Measurements from ENCODE around the gene SLC30A7. TPM values are rescaled to one million over a fixed set of nuclear protein-coding genes. Genes with fewer than 3 reads are reported as not detected.
"Not testable (repeated sequence)": the region's sequence is repeated elsewhere in the genome, so short reads cannot be mapped to it uniquely, and the experiment has no call there.

Gene SLC30A7
- total and polyA plus RNA-seq, 4 donors: 6.0 to 38.9 (median 10.9) TPM

- H3K9me3 ChIP-seq (ENCODE audit: control insufficient read depth in 4 of 4, low read length in 3 of 4): no peaks in the 10 kb centered on the region
- no peak for DNase-seq (ENCODE audit: low spot score)
- no peak overlapping the region for H3K4me3 ChIP-seq (ENCODE audit: low read depth in 1 of 3, low read length in 3 of 3)
- H3K4me1 ChIP-seq (ENCODE audit: control insufficient read depth in 4 of 4, insufficient read depth in 4 of 4, low read length in 3 of 4): no peaks in the 10 kb centered on the region
- no peak overlapping the region for H3K9ac ChIP-seq (ENCODE audit: low read depth in 1 of 2, low read length in 2 of 2)
- H3K27me3 ChIP-seq (ENCODE audit: control insufficient read depth in 4 of 4, insufficient read depth in 4 of 4, low read length in 3 of 4): no peaks in the 10 kb centered on the region
- H3K27ac ChIP-seq (ENCODE audit: low read depth in 1 of 2, low read length in 2 of 2): no peak overlapping the region
- WGBS: 97% methylated on average over 1 of the region's 1 CpG
- H3K36me3 ChIP-seq (ENCODE audit: control insufficient read depth in 4 of 4, insufficient read depth in 3 of 4, low read depth in 1 of 4, low read length in 3 of 4): peaks cover 2 to 11% (median 3%) of the 10 kb centered on the region in 4 donors
- TF ChIP-seq REST (IDR thresholded peaks at IDR 0.05) (no peak), RAD21 (IDR thresholded peaks at IDR 0.05) (no peak), FOXA1 (IDR thresholded peaks at IDR 0.05) (no peak), YY1 (IDR thresholded peaks at IDR 0.05) (no peak), NR2F2 (IDR thresholded peaks at IDR 0.05) (no peak), SP1 (IDR thresholded peaks at IDR 0.05) (no peak), TAF1 (conservative IDR thresholded peaks at IDR 0.05) (no peak), CTCF (IDR thresholded peaks at IDR 0.05; ENCODE audit: low read depth, low read length, missing input control) (no peak), GABPA (IDR thresholded peaks at IDR 0.05 in 1 of 2, conservative IDR thresholded peaks at IDR 0.05 in 1 of 2) (no peak), JUND (IDR thresholded peaks at IDR 0.05) (no peak)
- TF ChIP-seq, protein P1, sequence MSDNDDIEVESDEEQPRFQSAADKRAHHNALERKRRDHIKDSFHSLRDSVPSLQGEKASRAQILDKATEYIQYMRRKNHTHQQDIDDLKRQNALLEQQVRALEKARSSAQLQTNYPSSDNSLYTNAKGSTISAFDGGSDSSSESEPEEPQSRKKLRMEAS (IDR thresholded peaks at IDR 0.05): no peak
- TF ChIP-seq, protein P2, sequence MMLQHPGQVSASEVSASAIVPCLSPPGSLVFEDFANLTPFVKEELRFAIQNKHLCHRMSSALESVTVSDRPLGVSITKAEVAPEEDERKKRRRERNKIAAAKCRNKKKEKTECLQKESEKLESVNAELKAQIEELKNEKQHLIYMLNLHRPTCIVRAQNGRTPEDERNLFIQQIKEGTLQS (IDR thresholded peaks at IDR 0.05): no peak
Observed at GRCh38 chr1:100943533-100943932, 47.6 kb downstream of the SLC30A7 start.

- H3K36me3 ChIP-seq (ENCODE audit: control insufficient read depth in 4 of 4, insufficient read depth in 3 of 4, low read depth in 1 of 4, low read length in 3 of 4): peaks cover 0 to 11% (median 3%) of the 10 kb centered on the region in 4 donors
- WGBS: 92% methylated on average over 3 of the region's 3 CpGs
- not testable (repeated sequence) for H3K9ac ChIP-seq (ENCODE audit: low read depth in 1 of 2, low read length in 2 of 2); H3K27ac ChIP-seq (ENCODE audit: low read depth in 1 of 2, low read length in 2 of 2); DNase-seq (ENCODE audit: low spot score); H3K9me3 ChIP-seq (ENCODE audit: control insufficient read depth in 4 of 4, low read length in 3 of 4); H3K27me3 ChIP-seq (ENCODE audit: control insufficient read depth in 4 of 4, insufficient read depth in 4 of 4, low read length in 3 of 4); H3K4me1 ChIP-seq (ENCODE audit: control insufficient read depth in 4 of 4, insufficient read depth in 4 of 4, low read length in 3 of 4); H3K4me3 ChIP-seq (ENCODE audit: low read depth in 1 of 3, low read length in 3 of 3)
Observed at GRCh38 chr1:100946064-100946463, 50.2 kb downstream of the SLC30A7 start.

DNA sequence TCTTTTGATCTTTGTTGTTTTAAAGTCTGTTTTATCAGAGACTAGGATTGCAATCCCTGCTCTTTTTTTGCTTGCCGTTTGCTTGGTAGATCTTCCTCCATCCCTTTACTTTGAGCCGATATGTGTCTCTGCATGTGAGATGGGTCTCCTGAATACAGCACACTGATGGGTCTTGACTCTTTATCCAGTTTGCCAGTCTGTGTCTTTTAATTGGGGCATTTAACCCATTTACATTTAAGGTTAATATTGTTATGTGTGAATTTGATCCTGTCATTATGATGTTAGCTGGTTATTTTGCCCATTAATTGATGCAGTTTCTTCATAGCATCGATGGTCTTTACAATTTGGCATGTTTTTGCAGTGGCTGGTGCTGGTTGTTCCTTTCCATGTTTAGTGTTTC, 51.9 kb downstream of the SLC30A7 start:
- not testable (repeated sequence) for H3K4me3 ChIP-seq (ENCODE audit: low read depth in 1 of 3, low read length in 3 of 3); H3K36me3 ChIP-seq (ENCODE audit: control insufficient read depth in 4 of 4, insufficient read depth in 3 of 4, low read depth in 1 of 4, low read length in 3 of 4); H3K27ac ChIP-seq (ENCODE audit: low read depth in 1 of 2, low read length in 2 of 2); H3K9me3 ChIP-seq (ENCODE audit: control insufficient read depth in 4 of 4, low read length in 3 of 4); H3K9ac ChIP-seq (ENCODE audit: low read depth in 1 of 2, low read length in 2 of 2); DNase-seq (ENCODE audit: low spot score); H3K27me3 ChIP-seq (ENCODE audit: control insufficient read depth in 4 of 4, insufficient read depth in 4 of 4, low read length in 3 of 4); H3K4me1 ChIP-seq (ENCODE audit: control insufficient read depth in 4 of 4, insufficient read depth in 4 of 4, low read length in 3 of 4)
- 98% methylated on average over 3 of the region's 3 CpGs for WGBS

- WGBS: 95% methylated on average over 7 of the region's 7 CpGs
Observed at GRCh38 chr1:100948721-100949405, 53.0 kb downstream of the SLC30A7 start.

More at GRCh38 chr1:100948721-100949405, 53.0 kb downstream of the SLC30A7 start:
- H3K4me1 ChIP-seq (ENCODE audit: control insufficient read depth in 4 of 4, insufficient read depth in 4 of 4, low read length in 3 of 4); H3K27ac ChIP-seq (ENCODE audit: low read depth in 1 of 2, low read length in 2 of 2); DNase-seq (ENCODE audit: low spot score); H3K9me3 ChIP-seq (ENCODE audit: control insufficient read depth in 4 of 4, low read length in 3 of 4); H3K36me3 ChIP-seq (ENCODE audit: control insufficient read depth in 4 of 4, insufficient read depth in 3 of 4, low read depth in 1 of 4, low read length in 3 of 4); H3K9ac ChIP-seq (ENCODE audit: low read depth in 1 of 2, low read length in 2 of 2); H3K27me3 ChIP-seq (ENCODE audit: control insufficient read depth in 4 of 4, insufficient read depth in 4 of 4, low read length in 3 of 4); H3K4me3 ChIP-seq (ENCODE audit: low read depth in 1 of 3, low read length in 3 of 3): not testable (repeated sequence)

Measured in liver (tissue), 9 donors.